ENCODE results near the gene STARD3NL. TPM values are rescaled to one million over a fixed set of nuclear protein-coding genes. Genes with fewer than 3 reads are reported as not detected.

The STARD3NL gene
- total and polyA plus RNA-seq, 2 of the 13 experiments (the other 11 are each of a cell fraction or from before 2014, with no cell fraction given), result 37.3 to 42.3 TPM

DNA sequence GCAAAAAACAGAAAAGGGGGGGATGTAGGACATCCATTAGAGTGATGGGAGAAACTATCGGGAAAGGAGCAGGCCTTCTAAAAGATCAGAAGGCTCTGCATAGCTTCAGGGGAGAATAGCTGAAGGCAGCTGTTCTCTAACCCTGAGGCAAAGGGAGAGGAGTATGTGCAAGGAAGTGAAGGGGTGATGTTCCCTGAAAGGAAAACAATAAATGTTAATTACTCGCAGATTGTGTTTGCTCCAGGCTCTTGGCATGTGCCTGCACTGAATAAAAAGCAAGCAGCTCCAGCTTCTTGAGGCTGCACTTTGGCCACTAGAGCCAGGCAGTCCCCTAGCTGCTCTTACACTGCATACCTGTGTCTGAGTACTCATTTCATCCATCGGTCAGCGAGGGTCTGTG is 14.4 kb upstream of the STARD3NL start:
- CTCF ChIA-PET (ENCODE audit: low intra/inter-chr PET ratio, low total read pairs), result no interaction called here
- no TSS peak for BruUV-seq (replicated peaks)
- POLR2A ChIA-PET, result no interaction called here
- Histone ChIP-seq H3K4me1 (ENCODE audit: insufficient read depth, low read length) (peaks cover 12% of the 10 kb centered on the region), H3K4me2 (ENCODE audit: low read depth, low read length) (no peak overlapping the region), H3K79me2 (ENCODE audit: insufficient read depth, low read length) (no peaks in the 10 kb centered on the region), H4K20me1 (ENCODE audit: insufficient read depth, low read length) (no peaks in the 10 kb centered on the region), H2AFZ (ENCODE audit: low read length) (no peak overlapping the region), H3K36me3 (replicated peaks in 1 of 2; ENCODE audit: control insufficient read depth in 1 of 2, insufficient read depth in 2 of 2, low read length in 2 of 2) (no peaks in the 10 kb centered on the region), H3K9ac (ENCODE audit: insufficient read depth, low read depth, low read length) (no peak overlapping the region), H3K4me3 (replicated peaks in 1 of 3; ENCODE audit: insufficient read depth in 1 of 3, low read depth in 2 of 3, low read length in 3 of 3) (no peak overlapping the region), H3K27me3 (ENCODE audit: control insufficient read depth in 1 of 2, insufficient read depth in 2 of 2, low read length in 2 of 2) (no peaks in the 10 kb centered on the region), H3K9me3 (ENCODE audit: low read length) (no peaks in the 10 kb centered on the region), H3K27ac (ENCODE audit: extremely low read length, insufficient read depth, low read length) (no peak overlapping the region)
- in situ Hi-C loops (cut with HindIII; ENCODE audit: extremely low pct_ligation_motif_present, low pct_unique_long_range_greater_than_20kb) (no loop called here), intact Hi-C loops (cut with micrococcal nuclease; ENCODE audit: unreplicated experiment) (no loop called here)
- no peak for TF ChIP-seq ELF1 (CRISPR knock-in tag; IDR thresholded peaks at IDR 0.05)
- no peak for TF ChIP-seq YY1 (IDR thresholded peaks at IDR 0.05; ENCODE audit: insufficient read depth, insufficient replicate concordance, low read depth, low read length)
- no peak for TF ChIP-seq NFRKB (IDR thresholded peaks at IDR 0.05)
- TF ChIP-seq CEBPB (IDR thresholded peaks at IDR 0.05; ENCODE audit: borderline replicate concordance, low read depth, low read length), result no peak
- TF ChIP-seq, protein P1, sequence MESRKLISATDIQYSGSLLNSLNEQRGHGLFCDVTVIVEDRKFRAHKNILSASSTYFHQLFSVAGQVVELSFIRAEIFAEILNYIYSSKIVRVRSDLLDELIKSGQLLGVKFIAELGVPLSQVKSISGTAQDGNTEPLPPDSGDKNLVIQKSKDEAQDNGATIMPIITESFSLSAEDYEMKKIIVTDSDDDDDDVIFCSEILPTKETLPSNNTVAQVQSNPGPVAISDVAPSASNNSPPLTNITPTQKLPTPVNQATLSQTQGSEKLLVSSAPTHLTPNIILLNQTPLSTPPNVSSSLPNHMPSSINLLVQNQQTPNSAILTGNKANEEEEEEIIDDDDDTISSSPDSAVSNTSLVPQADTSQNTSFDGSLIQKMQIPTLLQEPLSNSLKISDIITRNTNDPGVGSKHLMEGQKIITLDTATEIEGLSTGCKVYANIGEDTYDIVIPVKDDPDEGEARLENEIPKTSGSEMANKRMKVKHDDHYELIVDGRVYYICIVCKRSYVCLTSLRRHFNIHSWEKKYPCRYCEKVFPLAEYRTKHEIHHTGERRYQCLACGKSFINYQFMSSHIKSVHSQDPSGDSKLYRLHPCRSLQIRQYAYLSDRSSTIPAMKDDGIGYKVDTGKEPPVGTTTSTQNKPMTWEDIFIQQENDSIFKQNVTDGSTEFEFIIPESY (CRISPR knock-in tag; IDR thresholded peaks at IDR 0.05), result no peak
- no peak for TF ChIP-seq SNAPC2 (CRISPR knock-in tag; IDR thresholded peaks at IDR 0.05)
- TF ChIP-seq, protein P2, sequence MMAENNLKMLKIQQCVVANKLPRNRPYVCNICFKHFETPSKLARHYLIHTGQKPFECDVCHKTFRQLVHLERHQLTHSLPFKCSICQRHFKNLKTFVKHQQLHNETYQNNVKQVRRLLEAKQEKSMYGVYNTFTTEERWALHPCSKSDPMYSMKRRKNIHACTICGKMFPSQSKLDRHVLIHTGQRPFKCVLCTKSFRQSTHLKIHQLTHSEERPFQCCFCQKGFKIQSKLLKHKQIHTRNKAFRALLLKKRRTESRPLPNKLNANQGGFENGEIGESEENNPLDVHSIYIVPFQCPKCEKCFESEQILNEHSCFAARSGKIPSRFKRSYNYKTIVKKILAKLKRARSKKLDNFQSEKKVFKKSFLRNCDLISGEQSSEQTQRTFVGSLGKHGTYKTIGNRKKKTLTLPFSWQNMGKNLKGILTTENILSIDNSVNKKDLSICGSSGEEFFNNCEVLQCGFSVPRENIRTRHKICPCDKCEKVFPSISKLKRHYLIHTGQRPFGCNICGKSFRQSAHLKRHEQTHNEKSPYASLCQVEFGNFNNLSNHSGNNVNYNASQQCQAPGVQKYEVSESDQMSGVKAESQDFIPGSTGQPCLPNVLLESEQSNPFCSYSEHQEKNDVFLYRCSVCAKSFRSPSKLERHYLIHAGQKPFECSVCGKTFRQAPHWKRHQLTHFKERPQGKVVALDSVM (CRISPR knock-in tag; IDR thresholded peaks at IDR 0.05), result no peak
- no peak for TF ChIP-seq ZNF264 (CRISPR knock-in tag; IDR thresholded peaks at IDR 0.05)
- no peak for TF ChIP-seq ZNF18 (CRISPR knock-in tag; IDR thresholded peaks at IDR 0.05; ENCODE audit: insufficient replicate concordance)
- TF ChIP-seq ZNF275 (CRISPR knock-in tag; IDR thresholded peaks at IDR 0.05; ENCODE audit: borderline replicate concordance), result no peak
- no peak for TF ChIP-seq HES4 (CRISPR knock-in tag; IDR thresholded peaks at IDR 0.05; ENCODE audit: borderline replicate concordance)
- ATAC-seq, result no peak
- no peak for FAIRE-seq
- no peak for DNase-seq (ENCODE audit: low spot score)
- WGBS (ENCODE audit: low lambda C conversion rate), result 38% methylated on average over 3 of the region's 4 CpGs
